ENCODE results near the gene RASL10A. TPM values are rescaled to one million over a fixed set of nuclear protein-coding genes. Genes with fewer than 3 reads are reported as not detected.

RASL10A gene
- total and polyA plus RNA-seq, 9 of the 15 experiments (the other 6 are each of a cell fraction or from before 2014, with no cell fraction given) = 0.17 to 1.2 (median 0.45) TPM; not detected in 3

DNA sequence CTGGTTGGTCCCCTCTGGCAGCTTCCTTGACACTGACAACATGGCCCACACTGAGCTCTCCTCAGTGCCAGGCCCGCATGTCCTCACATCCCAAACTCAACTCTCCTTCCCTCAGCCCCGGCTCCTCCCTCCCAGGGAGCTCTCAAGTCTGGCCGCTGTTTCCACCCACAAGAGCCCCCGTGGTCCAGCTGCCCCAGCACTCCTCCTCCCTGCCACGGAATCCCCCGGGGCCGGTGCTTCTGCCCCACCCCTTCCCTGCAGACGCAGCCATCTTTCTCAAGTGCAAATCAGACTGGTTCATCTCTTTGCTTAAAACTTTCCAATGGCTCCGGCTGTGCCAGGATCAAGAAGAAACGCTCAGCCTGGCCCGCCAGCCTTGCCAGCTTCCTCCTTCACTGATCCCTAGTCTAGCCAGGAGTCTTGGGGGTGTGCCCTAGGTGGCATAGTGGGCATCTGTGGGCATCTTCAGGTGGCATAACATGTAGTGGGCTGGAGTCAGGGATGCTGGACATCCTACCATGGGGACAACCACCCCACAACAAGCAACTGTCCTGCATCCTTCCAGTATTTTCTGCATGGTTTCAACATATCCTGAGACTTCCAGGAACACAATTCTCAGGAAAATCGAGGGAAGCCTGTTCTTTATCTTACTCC, 22.3 kb upstream of the RASL10A start:
- CTCF ChIA-PET (ENCODE audit: low intra/inter-chr PET ratio) = no interaction called here
- POLR2A ChIA-PET = interaction anchor here (0.5 to 0.7 kb wide), 2 partner anchors 38 to 108 kb away, joined by 3 to 4 read pairs; no protein-coding TSS in a partner anchor
- TF ChIP-seq RNF2 (IDR thresholded peaks at IDR 0.05) (no peak), EWSR1 (IDR thresholded peaks at IDR 0.05; ENCODE audit: borderline replicate concordance, low read depth, partially characterized antibody) (no peak), PHTF2 (CRISPR knock-in tag; IDR thresholded peaks at IDR 0.05) (no peak), ZNF431 (CRISPR knock-in tag; IDR thresholded peaks at IDR 0.05) (no peak), TCF3 (CRISPR knock-in tag; IDR thresholded peaks at IDR 0.05) (no peak), CBFB (CRISPR knock-in tag; IDR thresholded peaks at IDR 0.05) (no peak), ESRRB (CRISPR knock-in tag; IDR thresholded peaks at IDR 0.05; ENCODE audit: borderline replicate concordance) (no peak), ZBTB8A (IDR thresholded peaks at IDR 0.05; ENCODE audit: partially characterized antibody) (no peak)
- TF ChIP-seq, protein P1, sequence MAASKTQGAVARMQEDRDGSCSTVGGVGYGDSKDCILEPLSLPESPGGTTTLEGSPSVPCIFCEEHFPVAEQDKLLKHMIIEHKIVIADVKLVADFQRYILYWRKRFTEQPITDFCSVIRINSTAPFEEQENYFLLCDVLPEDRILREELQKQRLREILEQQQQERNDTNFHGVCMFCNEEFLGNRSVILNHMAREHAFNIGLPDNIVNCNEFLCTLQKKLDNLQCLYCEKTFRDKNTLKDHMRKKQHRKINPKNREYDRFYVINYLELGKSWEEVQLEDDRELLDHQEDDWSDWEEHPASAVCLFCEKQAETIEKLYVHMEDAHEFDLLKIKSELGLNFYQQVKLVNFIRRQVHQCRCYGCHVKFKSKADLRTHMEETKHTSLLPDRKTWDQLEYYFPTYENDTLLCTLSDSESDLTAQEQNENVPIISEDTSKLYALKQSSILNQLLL (CRISPR knock-in tag; IDR thresholded peaks at IDR 0.05; ENCODE audit: borderline replicate concordance) = no peak
- TF ChIP-seq, protein P2, sequence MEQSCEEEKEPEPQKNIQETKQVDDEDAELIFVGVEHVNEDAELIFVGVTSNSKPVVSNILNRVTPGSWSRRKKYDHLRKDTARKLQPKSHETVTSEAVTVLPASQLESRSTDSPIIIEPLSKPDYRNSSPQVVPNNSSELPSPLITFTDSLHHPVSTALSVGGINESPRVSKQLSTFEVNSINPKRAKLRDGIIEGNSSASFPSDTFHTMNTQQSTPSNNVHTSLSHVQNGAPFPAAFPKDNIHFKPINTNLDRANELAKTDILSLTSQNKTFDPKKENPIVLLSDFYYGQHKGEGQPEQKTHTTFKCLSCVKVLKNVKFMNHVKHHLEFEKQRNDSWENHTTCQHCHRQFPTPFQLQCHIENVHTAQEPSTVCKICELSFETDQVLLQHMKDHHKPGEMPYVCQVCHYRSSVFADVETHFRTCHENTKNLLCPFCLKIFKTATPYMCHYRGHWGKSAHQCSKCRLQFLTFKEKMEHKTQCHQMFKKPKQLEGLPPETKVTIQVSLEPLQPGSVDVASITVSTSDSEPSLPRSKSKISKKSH (CRISPR knock-in tag; IDR thresholded peaks at IDR 0.05) = no peak
- TF ChIP-seq, protein P3, sequence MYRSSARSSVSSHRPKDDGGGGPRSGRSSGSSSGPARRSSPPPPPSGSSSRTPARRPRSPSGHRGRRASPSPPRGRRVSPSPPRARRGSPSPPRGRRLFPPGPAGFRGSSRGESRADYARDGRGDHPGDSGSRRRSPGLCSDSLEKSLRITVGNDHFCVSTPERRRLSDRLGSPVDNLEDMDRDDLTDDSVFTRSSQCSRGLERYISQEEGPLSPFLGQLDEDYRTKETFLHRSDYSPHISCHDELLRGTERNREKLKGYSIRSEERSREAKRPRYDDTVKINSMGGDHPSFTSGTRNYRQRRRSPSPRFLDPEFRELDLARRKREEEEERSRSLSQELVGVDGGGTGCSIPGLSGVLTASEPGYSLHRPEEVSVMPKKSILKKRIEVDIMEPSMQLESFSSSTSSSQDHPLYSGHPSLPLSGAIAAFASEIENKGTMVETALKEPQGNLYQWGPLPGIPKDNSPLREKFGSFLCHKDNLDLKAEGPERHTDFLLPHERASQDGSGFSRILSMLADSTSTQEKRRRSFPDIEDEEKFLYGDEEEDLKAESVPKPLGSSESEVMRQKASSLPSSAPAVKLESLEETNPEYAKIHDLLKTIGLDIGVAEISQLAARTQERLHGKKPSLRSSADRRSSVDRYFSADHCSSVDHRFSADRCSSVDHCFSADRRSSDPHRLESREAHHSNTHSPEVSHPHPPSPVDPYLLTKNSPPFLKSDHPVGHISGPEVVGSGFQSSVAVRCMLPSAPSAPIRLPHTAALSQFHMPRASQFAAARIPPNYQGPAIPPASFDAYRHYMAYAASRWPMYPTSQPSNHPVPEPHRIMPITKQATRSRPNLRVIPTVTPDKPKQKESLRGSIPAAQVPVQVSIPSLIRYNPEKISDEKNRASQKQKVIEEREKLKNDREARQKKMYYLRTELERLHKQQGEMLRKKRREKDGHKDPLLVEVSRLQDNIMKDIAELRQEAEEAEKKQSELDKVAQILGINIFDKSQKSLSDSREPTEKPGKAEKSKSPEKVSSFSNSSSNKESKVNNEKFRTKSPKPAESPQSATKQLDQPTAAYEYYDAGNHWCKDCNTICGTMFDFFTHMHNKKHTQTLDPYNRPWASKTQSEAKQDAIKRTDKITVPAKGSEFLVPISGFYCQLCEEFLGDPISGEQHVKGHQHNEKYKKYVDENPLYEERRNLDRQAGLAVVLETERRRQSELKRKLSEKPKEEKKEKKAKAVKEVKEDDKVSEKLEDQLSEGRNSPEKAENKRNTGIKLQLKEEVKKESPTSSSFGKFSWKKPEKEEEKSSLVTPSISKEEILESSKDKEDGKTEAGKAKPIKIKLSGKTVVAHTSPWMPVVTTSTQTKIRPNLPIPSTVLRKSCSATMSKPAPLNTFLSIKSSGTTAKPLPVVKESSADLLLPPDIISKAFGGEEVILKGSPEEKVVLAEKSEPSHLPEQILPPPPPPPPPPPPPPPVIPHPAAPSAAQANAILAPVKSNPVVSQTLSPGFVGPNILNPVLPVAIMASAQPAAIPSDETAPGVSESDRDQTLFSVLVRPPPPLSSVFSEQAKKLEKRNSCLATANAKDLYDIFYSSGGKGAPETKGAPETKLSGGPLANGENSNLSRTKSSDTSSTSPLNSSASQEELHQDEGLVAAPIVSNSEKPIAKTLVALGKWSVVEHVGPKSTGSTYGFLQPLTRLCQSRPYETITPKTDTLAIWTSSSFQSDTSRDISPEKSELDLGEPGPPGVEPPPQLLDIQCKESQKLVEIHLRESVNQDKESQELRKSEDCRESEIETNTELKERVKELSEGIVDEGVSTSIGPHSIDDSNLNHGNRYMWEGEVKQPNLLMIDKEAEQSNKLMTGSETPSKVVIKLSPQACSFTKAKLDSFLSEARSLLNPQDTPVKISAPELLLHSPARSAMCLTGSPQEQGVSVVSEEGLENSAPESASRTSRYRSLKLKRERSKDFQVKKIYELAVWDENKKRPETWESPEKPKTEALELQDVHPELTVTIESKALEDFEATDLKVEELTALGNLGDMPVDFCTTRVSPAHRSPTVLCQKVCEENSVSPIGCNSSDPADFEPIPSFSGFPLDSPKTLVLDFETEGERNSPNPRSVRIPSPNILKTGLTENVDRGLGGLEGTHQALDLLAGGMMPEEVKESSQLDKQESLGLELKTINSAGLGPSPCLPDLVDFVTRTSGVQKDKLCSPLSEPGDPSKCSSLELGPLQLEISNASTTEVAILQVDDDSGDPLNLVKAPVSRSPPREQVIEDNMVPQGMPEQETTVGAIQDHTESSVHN (IDR thresholded peaks at IDR 0.05; ENCODE audit: borderline replicate concordance in 1 of 2, low read depth in 1 of 2) = no peak

More for the DNA sequence above, 22.3 kb upstream of the RASL10A start:
- Histone ChIP-seq H3K27me3 (ENCODE audit: control insufficient read depth in 2 of 2, insufficient read depth in 2 of 2, low read length in 2 of 2) (no peaks in the 10 kb centered on the region), H4K20me1 (replicated peaks; ENCODE audit: control insufficient read depth, insufficient read depth, low read length) (no peaks in the 10 kb centered on the region), H3K9me3 (replicated peaks; ENCODE audit: control insufficient read depth, insufficient read depth, low read depth, low read length) (no peaks in the 10 kb centered on the region), H3K4me3 (no peak overlapping the region), H3K9ac (ENCODE audit: insufficient read depth in 1 of 2, low read depth in 2 of 2, low read length in 2 of 2) (no peak overlapping the region), H3K4me2 (ENCODE audit: insufficient read depth, low read length) (no peak overlapping the region), H2AFZ (ENCODE audit: low read depth, low read length) (no peak overlapping the region), H3K36me3 (ENCODE audit: control insufficient read depth, insufficient read depth, low read length) (peaks cover 64% of the 10 kb centered on the region; the same call in 2 of the 3 replicates), H3K27ac (ENCODE audit: extremely low read depth, low read depth, low read length) (no peak overlapping the region), H3K4me1 (replicated peaks in 1 of 2; ENCODE audit: control insufficient read depth in 2 of 2, insufficient read depth in 2 of 2, low read length in 2 of 2) (peaks cover 0 to 4% of the 10 kb centered on the region in 2 experiments; a peak in 3 of 5 replicates), H3K9me1 (ENCODE audit: control insufficient read depth, insufficient read depth, low read length) (no peaks in the 10 kb centered on the region), H3K79me2 (ENCODE audit: control insufficient read depth, insufficient read depth, low read length) (no peaks in the 10 kb centered on the region)
- FAIRE-seq = no peak
- in situ Hi-C loops (cut with MboI) (no loop called here), intact Hi-C loops (cut with micrococcal nuclease) (no loop called here)
- no peak for DNase-seq (ENCODE audit: extremely low read depth in 1 of 4, low spot score in 3 of 4)
- 85% methylated on average over 7 of the region's 12 CpGs for WGBS (ENCODE audit: insufficient coverage, low coverage, missing lambda C conversion rate)
- ATAC-seq = no peak
- no TSS peak for BruUV-seq (replicated peaks)

Data from K562 (cell line).